Right lobe of liver (tissue), 6 donors: ENCODE results near the gene LCNL1. TPM values are rescaled to one million over a fixed set of nuclear protein-coding genes. Genes with fewer than 3 reads are reported as not detected.

ENCODE experiments used
- ATAC-seq, 4 donors: fragments of 200-7000 bp; cut with Tn5 transposase; one replicate each; pipeline ENCODE4 v1.9.1; 2020; ENCODE audit warnings: mild to moderate bottlenecking in 4 of 4, moderate library complexity in 4 of 4
- DNase-seq, 3 donors: peaks; one replicate each; pipeline ENCODE4 v3.0.0-alpha.2; 2020
- H3K27ac ChIP-seq, 3 donors: fragments of 200-600 bp; one replicate each; pipeline ENCODE4 v1.8.0; 2022
- H3K27me3 ChIP-seq, 2 donors: fragments of 200-600 bp; one replicate each; pipeline ENCODE4 v1.8.0; 2022
- H3K36me3 ChIP-seq, 4 donors: fragments of 200-600 bp; sonication (generic) in 1 of 4; one replicate each; pipeline versions ENCODE4 v1.5.1 to v1.8.0; 2017 to 2022; ENCODE audit warnings: control low read depth in 1 of 4
- H3K4me1 ChIP-seq, 4 donors: fragments of 200-600 bp; sonication (generic) in 1 of 4; one replicate each; pipeline versions ENCODE4 v1.5.1 to v1.8.0; 2017 to 2022; ENCODE audit warnings: control low read depth in 1 of 4
- H3K4me3 ChIP-seq, 3 donors: fragments of 200-600 bp; one replicate each; pipeline ENCODE4 v1.8.0; 2022
- H3K9me3 ChIP-seq, 4 donors: fragments of 200-600 bp; sonication (generic) in 1 of 4; one replicate each; pipeline versions ENCODE4 v1.5.1 to v1.8.0; 2017 to 2022; ENCODE audit warnings: control low read depth in 1 of 4
- POLR2A ChIP-seq: fragments of 450-650 bp; IDR thresholded peaks from one replicate; pipeline ENCODE4 v1.6.1; 2017; ENCODE audit warnings: antibody characterized with exemption, mild to moderate bottlenecking
- WGBS: methylation state at CpG from one replicate; pipeline ENCODE4 v1.1.6; 2018; ENCODE audit warnings: low coverage, low lambda C conversion rate; ENCODE audit not compliant: insufficient coverage; ENCODE audit errors: missing lambda C conversion rate; 5-methylcytosine and 5-hydroxymethylcytosine counted together
- intact Hi-C, 2 donors: fragments of 100-400 bp; cut with DNase I; formaldehyde crosslinking; loops; one replicate each; pipeline versions ENCODE4 v1.11.2 to v1.14.1; 2022
- total RNA-seq, 6 experiments: library from RNA; depleted of rRNA in 2 of 6; stranded (reverse); fragments of >200 nt in 2 of 6; fragmentation: NEBNext Ultra II Directional in 3 of 6; extraction: Animal tissue kit (Norgen Biotek cat#: 25700) in 3 of 6; gene quantifications; one replicate each; pipeline versions ENCODE4 v1.1.0 to v1.2.4, GENCODE V29; 2016 to 2023
- TF ChIP-seq, protein P1 (sequence below), 4 donors: fragments of 200-600 bp in 3 of 4; fragments of 450-650 bp in 1 of 4; IDR thresholded peaks; one replicate each; pipeline versions ENCODE4 v1.5.1 to v1.8.0; 2016 to 2022; ENCODE audit warnings: antibody characterized with exemption in 4 of 4, mild to moderate bottlenecking in 2 of 4
- donor health status: DM: no; HTN: yes; CAD: no.
- donor health status: DM: no; HTN: no; CAD: no.
- donor health status: DM: no; HTN: no; CAD: no.
- donor health status: DM: no; HTN: yes; CAD: no.
- donor health status: DM: no; HTN: yes; CAD: no.

LCNL1 gene
- total RNA-seq, 6 experiments from 2014 or later, result not detected

DNA sequence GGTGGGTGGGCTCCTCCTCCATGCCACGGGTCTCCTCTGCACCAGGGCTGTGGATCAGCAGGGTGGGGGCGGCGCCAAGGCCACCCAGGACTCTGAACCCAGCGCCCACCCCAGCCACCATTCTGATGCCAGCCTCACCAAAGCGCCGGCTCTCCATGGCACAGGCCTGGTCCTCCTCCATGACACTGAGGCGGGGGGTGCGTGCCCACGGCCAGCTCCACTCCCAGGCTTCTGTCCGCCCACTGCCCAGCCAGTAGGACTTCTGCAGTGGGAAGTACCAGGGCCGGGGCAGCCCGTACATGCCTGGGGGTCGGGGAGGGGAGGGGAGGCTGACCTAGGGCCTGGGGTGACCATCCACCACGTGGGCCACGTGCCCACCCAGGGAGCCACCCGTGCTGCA is 33.6 kb downstream of the LCNL1 start:
- ATAC-seq (no peak), DNase-seq (no peak)
- Histone ChIP-seq H3K27me3 (no peaks in the 10 kb centered on the region), H3K4me3 (no peak overlapping the region), H3K4me1 (no peaks in the 10 kb centered on the region), H3K36me3 (peaks cover 0 to 17% (median 1%) of the 10 kb centered on the region in 4 donors), H3K9me3 (no peaks in the 10 kb centered on the region), H3K27ac (no peak overlapping the region)
- intact Hi-C loops, result no loop called here
- WGBS, result no CpG with 5 or more reads among the region's 16 CpGs
- TF ChIP-seq POLR2A, result no peak
- TF ChIP-seq, protein P1, sequence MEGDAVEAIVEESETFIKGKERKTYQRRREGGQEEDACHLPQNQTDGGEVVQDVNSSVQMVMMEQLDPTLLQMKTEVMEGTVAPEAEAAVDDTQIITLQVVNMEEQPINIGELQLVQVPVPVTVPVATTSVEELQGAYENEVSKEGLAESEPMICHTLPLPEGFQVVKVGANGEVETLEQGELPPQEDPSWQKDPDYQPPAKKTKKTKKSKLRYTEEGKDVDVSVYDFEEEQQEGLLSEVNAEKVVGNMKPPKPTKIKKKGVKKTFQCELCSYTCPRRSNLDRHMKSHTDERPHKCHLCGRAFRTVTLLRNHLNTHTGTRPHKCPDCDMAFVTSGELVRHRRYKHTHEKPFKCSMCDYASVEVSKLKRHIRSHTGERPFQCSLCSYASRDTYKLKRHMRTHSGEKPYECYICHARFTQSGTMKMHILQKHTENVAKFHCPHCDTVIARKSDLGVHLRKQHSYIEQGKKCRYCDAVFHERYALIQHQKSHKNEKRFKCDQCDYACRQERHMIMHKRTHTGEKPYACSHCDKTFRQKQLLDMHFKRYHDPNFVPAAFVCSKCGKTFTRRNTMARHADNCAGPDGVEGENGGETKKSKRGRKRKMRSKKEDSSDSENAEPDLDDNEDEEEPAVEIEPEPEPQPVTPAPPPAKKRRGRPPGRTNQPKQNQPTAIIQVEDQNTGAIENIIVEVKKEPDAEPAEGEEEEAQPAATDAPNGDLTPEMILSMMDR (IDR thresholded peaks at IDR 0.05), result no peak

DNA sequence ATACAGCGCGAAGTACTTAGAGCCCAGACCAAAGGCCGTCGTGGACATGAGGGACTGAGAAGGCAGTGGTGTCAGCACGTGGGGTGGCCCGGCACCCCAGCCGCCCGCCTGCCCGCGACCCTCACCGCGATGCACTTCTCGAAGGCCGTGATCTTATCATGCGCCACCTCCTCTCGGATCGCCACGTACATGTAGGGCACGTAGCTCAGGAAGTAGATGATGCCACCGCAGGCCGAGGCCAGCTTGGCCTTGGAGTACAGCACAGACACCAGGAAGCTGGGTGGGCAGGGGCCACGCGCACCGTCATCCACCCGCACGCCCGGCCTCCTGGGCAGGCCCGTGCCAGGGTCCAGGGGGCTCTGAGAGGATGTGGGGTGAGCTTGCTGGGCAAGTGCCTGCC is 34.3 kb downstream of the LCNL1 start:
- ATAC-seq (no peak), DNase-seq (no peak)
- Histone ChIP-seq H3K9me3 (no peaks in the 10 kb centered on the region), H3K27ac (no peak overlapping the region), H3K4me1 (no peaks in the 10 kb centered on the region), H3K36me3 (peaks cover 0 to 17% (median 1%) of the 10 kb centered on the region in 4 donors), H3K4me3 (no peak overlapping the region), H3K27me3 (no peaks in the 10 kb centered on the region)
- no peak for TF ChIP-seq POLR2A
- TF ChIP-seq, protein P1 (IDR thresholded peaks at IDR 0.05), result no peak
- 93% methylated on average over 6 of the region's 28 CpGs for WGBS
- intact Hi-C loops, result no loop called here

DNA sequence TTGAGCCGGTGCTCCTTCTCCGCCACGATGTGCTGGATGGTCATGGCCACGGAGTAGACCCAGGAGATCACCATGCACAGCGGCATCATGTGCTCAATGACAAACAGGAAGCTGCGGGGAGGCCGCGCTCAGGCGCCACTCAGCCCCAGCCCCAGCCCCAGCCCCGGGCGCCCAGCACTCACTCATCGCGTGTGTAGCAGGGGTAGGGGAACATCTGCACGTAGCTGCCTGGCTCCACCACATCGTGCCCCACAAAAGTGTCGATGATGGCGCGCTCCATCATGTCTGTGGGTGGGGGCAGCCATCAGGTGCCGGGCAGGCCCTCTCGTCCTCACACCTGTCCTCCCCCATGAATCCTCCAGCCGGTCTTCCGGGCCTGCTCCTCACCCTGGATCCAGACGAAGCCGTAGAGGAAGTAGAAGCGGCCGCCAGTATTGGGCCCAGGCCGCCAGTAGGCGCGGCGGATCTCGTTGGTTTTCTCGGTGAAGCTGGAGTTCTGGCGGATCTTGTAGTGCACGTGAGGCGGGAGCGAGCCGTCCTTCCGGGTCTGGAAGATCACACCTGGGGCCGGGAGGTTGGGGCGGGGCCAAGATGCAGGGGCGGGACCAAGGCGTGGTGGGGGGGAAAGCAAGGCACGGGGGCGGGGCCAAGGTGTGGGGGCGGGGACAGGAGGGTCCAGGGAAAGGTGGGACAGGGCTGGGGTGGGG is 35.2 kb downstream of the LCNL1 start:
- Histone ChIP-seq H3K9me3 (no peaks in the 10 kb centered on the region), H3K36me3 (peaks cover 0 to 17% (median 1%) of the 10 kb centered on the region in 4 donors), H3K27me3 (no peaks in the 10 kb centered on the region), H3K4me3 (no peak overlapping the region), H3K4me1 (peaks cover 0 to 8% (median 4%) of the 10 kb centered on the region in 4 donors), H3K27ac (no peak overlapping the region)
- intact Hi-C loops, result no loop called here
- no peak for TF ChIP-seq POLR2A
- TF ChIP-seq, protein P1 (IDR thresholded peaks at IDR 0.05), result no peak
- WGBS, result 88% methylated on average over 8 of the region's 45 CpGs
- ATAC-seq (no peak), DNase-seq (no peak)

DNA sequence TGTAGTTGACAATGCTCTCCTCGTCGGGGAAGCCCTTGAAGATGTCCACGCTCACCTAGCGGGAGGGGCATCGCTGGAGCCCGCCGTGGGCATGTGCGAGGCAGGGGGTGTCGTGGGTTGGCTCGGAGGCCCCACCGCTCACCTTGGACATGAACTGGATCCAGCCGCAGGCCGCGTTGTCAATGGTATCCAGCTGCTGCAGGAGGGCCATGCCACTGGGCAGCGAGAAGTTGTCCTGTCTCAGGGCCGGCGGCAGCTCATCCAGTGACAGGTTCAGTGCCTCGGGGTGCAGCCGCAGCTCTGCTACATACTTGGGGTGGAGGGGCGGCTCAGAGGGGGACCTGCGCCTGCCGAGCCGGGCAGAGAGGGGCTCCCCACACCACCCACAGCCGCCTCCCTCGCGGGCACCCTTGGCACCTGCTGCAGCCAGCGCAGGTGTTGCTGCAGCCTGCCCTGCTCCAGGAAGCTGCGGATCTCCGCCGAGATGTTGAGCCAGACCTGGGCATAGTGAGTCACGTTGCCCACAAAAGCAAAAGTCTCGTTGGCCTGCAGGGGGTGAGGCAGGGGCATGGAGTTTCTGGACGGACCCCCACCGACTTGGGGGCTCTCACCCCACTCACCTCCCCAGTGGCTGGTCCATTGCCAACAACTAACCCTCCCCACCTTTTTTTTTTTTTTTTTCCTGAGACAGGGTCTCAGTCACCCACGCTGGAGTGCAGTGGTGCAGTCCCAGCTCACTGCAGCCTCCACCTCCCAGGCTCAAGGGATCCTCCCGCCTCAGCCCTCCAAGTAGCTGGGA is 36.2 kb downstream of the LCNL1 start:
- no peak for DNase-seq
- intact Hi-C loops, result no loop called here
- no peaks in the 10 kb centered on the region for H3K27me3 ChIP-seq
- H3K4me3 ChIP-seq, result no peak overlapping the region
- ATAC-seq, result no peak
- H3K4me1 ChIP-seq, result peaks cover 0 to 18% (median 9%) of the 10 kb centered on the region in 4 donors
- H3K9me3 ChIP-seq, result no peaks in the 10 kb centered on the region
- no peak overlapping the region for H3K27ac ChIP-seq
- 100% methylated on average over 1 of the region's 36 CpGs for WGBS
- TF ChIP-seq, protein P1 (IDR thresholded peaks at IDR 0.05), result no peak
- no peak for TF ChIP-seq POLR2A
- peaks cover 0 to 17% (median 1%) of the 10 kb centered on the region in 4 donors for H3K36me3 ChIP-seq
